Loucy (cell line): Measurements from ENCODE around the gene CTCFL.

Experiments
- H2AFZ ChIP-seq: fragments of 200-600 bp; sonication (generic); 2 replicates; pipeline ENCODE4 v1.6.0; 2016; ENCODE audit warnings: antibody characterized with exemption, mild to moderate bottlenecking, low read length, moderate library complexity
- H3F3A ChIP-seq: fragments of 200-600 bp; 2 replicates; pipeline ENCODE4 v1.6.0; 2016; ENCODE audit warnings: antibody characterized with exemption, low read depth, mild to moderate bottlenecking
- H3K27me3 ChIP-seq: fragments of 200-600 bp; sonication (generic); 2 replicates; pipeline ENCODE4 v1.6.1; 2014; ENCODE audit warnings: low read length, mild to moderate bottlenecking; ENCODE audit not compliant: insufficient read depth, poor library complexity, severe bottlenecking
- H3K36me3 ChIP-seq: fragments of 200-600 bp; sonication (generic); 2 replicates; pipeline ENCODE4 v1.6.1; 2016; ENCODE audit warnings: low read length; ENCODE audit not compliant: insufficient read depth
- H3K4me1 ChIP-seq: fragments of 200-600 bp; sonication (generic); 2 replicates; pipeline ENCODE4 v1.5.1; 2014; ENCODE audit warnings: low read length, mild to moderate bottlenecking; ENCODE audit not compliant: insufficient read depth, poor library complexity, severe bottlenecking
- H3K4me2 ChIP-seq: fragments of 200-600 bp; sonication (generic); 2 replicates; pipeline ENCODE4 v1.6.0; 2014; ENCODE audit warnings: antibody characterized with exemption, low read length, low read depth, mild to moderate bottlenecking; ENCODE audit not compliant: poor library complexity, severe bottlenecking
- H3K4me3 ChIP-seq: fragments of 200-600 bp; sonication (generic); 2 replicates; pipeline ENCODE4 v1.5.1; 2014; ENCODE audit warnings: low read length, mild to moderate bottlenecking, mixed read lengths; ENCODE audit not compliant: poor library complexity, severe bottlenecking
- H3K79me2 ChIP-seq: fragments of 200-600 bp; sonication (generic); 2 replicates; pipeline ENCODE4 v1.6.1; 2014; ENCODE audit warnings: low read length; ENCODE audit not compliant: insufficient read depth
- H3K9ac ChIP-seq: fragments of 200-600 bp; sonication (generic); 2 replicates; pipeline ENCODE4 v1.6.0; 2014; ENCODE audit warnings: mild to moderate bottlenecking, low read depth, low read length, moderate library complexity; ENCODE audit not compliant: poor library complexity, severe bottlenecking
- H3K9me2 ChIP-seq: fragments of 200-600 bp; sonication (generic); replicated peaks from 2 replicates; pipeline ENCODE4 v1.6.1; 2016; ENCODE audit warnings: low read depth, low read length, mixed read lengths
- H3K9me3 ChIP-seq: fragments of 200-600 bp; sonication (generic); 2 replicates; pipeline ENCODE4 v1.6.1; 2014; ENCODE audit warnings: mild to moderate bottlenecking, antibody characterized with exemption, low read length, low read depth; ENCODE audit not compliant: insufficient read depth
- H4K20me1 ChIP-seq: fragments of 200-600 bp; sonication (generic); 2 replicates; pipeline ENCODE4 v1.6.0; 2014; ENCODE audit warnings: antibody characterized with exemption, low read length, mild to moderate bottlenecking; ENCODE audit not compliant: insufficient read depth, poor library complexity, severe bottlenecking
- EZH2phosphoT487 ChIP-seq: fragments of 200-600 bp; IDR thresholded peaks from 2 replicates; pipeline ENCODE4 v1.6.1; 2018; ENCODE audit warnings: antibody characterized with exemption, mild to moderate bottlenecking, moderate library complexity, borderline replicate concordance
- TF ChIP-seq, protein P1 (sequence below): fragments of 200-600 bp; sonication (generic); conservative IDR thresholded peaks from 2 replicates; pipeline ENCODE4 v1.5.1; 2014; ENCODE audit warnings: mild to moderate bottlenecking, antibody characterized with exemption, low read length

The CTCFL gene

DNA sequence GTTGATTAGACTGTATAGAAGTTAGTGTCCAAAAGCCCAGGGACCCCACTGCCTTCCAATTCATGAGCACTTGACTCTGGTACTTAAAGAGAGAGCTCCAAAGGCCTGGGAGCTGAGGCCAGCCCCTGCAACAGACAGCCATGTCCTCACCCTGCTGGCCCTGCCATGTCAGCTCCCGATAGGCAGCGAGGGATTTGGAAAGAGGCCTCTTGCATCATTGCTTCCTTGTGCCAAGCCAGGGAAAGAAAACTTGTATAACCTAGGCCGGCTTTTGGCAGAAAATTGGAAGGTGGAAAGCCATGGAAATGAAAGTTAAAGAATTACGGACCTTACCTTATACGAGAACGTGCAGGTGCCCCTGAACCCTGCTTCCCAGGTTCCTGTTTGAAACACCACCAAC lies 27.5 kb upstream of the CTCFL start:
- no peaks in the 10 kb centered on the region for H3K36me3 ChIP-seq
- H3K79me2 ChIP-seq = no peaks in the 10 kb centered on the region
- H3K4me1 ChIP-seq = no peaks in the 10 kb centered on the region
- H3K4me3 ChIP-seq = no peak overlapping the region
- no peak overlapping the region for H3K9ac ChIP-seq
- H4K20me1 ChIP-seq = no peaks in the 10 kb centered on the region
- H2AFZ ChIP-seq = no peak overlapping the region
- H3F3A ChIP-seq = no peaks in the 10 kb centered on the region
- H3K9me3 ChIP-seq = no peaks in the 10 kb centered on the region
- no peaks in the 10 kb centered on the region for H3K9me2 ChIP-seq
- peaks cover 5% of the 10 kb centered on the region for H3K27me3 ChIP-seq
- TF ChIP-seq EZH2phosphoT487 = no peak
- TF ChIP-seq, protein P1, sequence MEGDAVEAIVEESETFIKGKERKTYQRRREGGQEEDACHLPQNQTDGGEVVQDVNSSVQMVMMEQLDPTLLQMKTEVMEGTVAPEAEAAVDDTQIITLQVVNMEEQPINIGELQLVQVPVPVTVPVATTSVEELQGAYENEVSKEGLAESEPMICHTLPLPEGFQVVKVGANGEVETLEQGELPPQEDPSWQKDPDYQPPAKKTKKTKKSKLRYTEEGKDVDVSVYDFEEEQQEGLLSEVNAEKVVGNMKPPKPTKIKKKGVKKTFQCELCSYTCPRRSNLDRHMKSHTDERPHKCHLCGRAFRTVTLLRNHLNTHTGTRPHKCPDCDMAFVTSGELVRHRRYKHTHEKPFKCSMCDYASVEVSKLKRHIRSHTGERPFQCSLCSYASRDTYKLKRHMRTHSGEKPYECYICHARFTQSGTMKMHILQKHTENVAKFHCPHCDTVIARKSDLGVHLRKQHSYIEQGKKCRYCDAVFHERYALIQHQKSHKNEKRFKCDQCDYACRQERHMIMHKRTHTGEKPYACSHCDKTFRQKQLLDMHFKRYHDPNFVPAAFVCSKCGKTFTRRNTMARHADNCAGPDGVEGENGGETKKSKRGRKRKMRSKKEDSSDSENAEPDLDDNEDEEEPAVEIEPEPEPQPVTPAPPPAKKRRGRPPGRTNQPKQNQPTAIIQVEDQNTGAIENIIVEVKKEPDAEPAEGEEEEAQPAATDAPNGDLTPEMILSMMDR = no peak
- H3K4me2 ChIP-seq = no peak overlapping the region

DNA sequence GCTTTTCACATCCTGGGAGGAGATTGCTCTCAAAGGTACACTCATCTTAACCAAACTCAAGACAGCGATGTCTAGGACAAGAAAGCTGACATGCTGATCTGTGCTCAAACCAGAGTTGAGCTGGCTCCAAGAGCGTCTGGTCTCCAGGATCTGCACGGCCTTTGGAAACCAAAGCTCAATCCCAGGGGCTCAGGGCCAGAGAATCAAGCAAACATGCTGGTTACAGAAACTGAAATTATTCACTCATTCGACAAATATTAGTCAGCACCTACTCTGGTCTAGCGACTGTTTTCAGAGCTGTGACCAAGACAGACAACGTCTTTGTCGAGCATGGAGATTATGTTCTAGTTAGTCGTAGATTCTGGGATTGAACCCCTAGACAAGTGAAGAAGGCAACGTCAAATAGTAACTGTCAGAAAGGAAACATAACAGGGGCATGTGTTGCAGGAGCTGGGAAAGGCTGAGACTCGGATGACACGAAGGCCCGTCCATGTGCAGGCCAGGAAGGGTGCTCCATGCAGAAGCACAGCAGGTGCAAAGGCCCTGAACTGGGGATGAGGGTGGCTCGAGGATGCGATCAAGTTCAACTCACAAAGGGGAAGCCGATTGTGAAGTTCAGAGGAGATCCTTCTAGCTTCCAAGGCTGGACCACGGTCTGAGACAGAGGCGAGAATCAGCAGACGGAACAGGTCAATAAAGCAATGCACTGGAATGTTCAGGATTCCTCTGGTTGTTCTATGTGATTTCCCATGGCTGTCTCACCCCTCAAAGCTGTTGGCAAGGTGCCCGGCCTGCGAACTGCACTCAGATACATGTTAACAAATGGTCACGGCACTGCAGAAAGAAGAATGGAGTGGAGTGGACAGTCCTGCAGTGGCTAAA lies 23.5 kb upstream of the CTCFL start:
- no peaks in the 10 kb centered on the region for H3F3A ChIP-seq
- no peaks in the 10 kb centered on the region for H3K79me2 ChIP-seq
- H3K4me1 ChIP-seq = no peaks in the 10 kb centered on the region
- H3K4me2 ChIP-seq = no peak overlapping the region
- no peaks in the 10 kb centered on the region for H3K27me3 ChIP-seq
- no peaks in the 10 kb centered on the region for H3K36me3 ChIP-seq
- TF ChIP-seq, protein P1 = no peak
- no peak for TF ChIP-seq EZH2phosphoT487
- no peaks in the 10 kb centered on the region for H3K9me3 ChIP-seq
- no peaks in the 10 kb centered on the region for H3K9me2 ChIP-seq
- no peak overlapping the region for H3K9ac ChIP-seq
- no peak overlapping the region for H2AFZ ChIP-seq
- H4K20me1 ChIP-seq = no peaks in the 10 kb centered on the region
- no peak overlapping the region for H3K4me3 ChIP-seq

DNA sequence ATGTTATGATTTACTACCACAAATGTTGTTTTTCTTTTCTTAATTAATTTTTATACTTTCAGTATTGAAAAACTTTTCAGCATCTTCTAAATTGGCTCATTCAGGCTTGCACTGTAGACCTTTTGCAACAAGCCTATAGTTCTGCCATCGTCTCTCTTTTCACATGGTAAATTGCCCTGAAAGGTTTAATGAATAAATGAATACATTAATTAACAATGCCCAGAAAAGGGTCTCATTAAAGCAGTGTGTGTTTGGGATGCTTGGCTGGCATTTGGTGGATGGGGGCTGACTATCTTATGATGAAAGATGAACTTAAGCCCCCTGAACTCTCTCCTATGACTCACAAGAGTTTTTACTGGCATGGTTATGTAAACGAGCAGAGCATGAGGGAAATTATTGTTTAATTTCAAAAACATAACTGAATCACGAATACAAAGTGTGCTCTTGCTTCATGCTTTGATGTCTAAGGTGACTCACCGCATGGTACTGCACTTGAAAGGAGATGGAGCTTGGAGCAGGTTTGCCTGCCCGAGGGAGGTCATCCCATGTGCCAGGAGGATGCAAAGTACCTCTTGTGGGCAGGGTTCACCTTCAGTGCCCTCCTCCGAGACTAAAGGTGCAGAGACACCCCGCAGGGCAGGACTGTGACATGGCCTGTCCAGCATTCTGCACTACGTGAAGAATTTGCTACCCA lies 22.2 kb upstream of the CTCFL start:
- no peak for TF ChIP-seq EZH2phosphoT487
- TF ChIP-seq, protein P1 = no peak
- Histone ChIP-seq H3K4me1 (no peaks in the 10 kb centered on the region), H3F3A (no peaks in the 10 kb centered on the region), H3K79me2 (no peaks in the 10 kb centered on the region), H3K4me3 (no peak overlapping the region), H3K9me2 (no peaks in the 10 kb centered on the region), H3K9me3 (no peaks in the 10 kb centered on the region), H4K20me1 (no peaks in the 10 kb centered on the region), H3K4me2 (no peak overlapping the region), H3K9ac (no peak overlapping the region), H3K27me3 (no peaks in the 10 kb centered on the region), H3K36me3 (no peaks in the 10 kb centered on the region), H2AFZ (no peak overlapping the region)
